K562 (cell line): ENCODE results near the gene TRAK1. TPM values are rescaled to one million over a fixed set of nuclear protein-coding genes. Genes with fewer than 3 reads are reported as not detected.

Experiments used
- BHLHE40 ChIP-seq: IDR thresholded peaks from 2 replicates; pipeline ENCODE4 v1.6.1; 2011; ENCODE audit warnings: low read length, improper control_type of control experiment
- NFE2 ChIP-seq: IDR thresholded peaks from 2 replicates; pipeline ENCODE4 v1.6.1; 2014; ENCODE audit warnings: antibody characterized with exemption, low read depth
- NFXL1 ChIP-seq: fragments of 450-650 bp; formaldehyde crosslinking; IDR thresholded peaks from 2 replicates; pipeline ENCODE4 v1.4.0; 2021; ENCODE audit warnings: mild to moderate bottlenecking
- PATZ1 ChIP-seq: fragments of 250-450 bp; sonication (Bioruptor Pico); IDR thresholded peaks from 2 replicates; pipeline ENCODE4 v1.5.0; 2020; ENCODE audit warnings: mild to moderate bottlenecking, borderline replicate concordance
- PHF21A ChIP-seq: fragments of 450-650 bp; IDR thresholded peaks from 2 replicates; pipeline ENCODE4 v1.6.1; 2017; ENCODE audit warnings: low read depth, borderline replicate concordance
- PKNOX1 ChIP-seq: fragments of 450-650 bp; IDR thresholded peaks from 2 replicates; pipeline ENCODE4 v1.6.1; 2016
- SOX6 ChIP-seq: fragments of 450-650 bp; IDR thresholded peaks from 2 replicates; pipeline ENCODE4 v1.6.1; 2014; ENCODE audit warnings: mild to moderate bottlenecking
- polyA plus RNA-seq, 8 experiments: library from polyadenylated mRNA; depleted of rRNA in 4 of 8; stranded (reverse) in 5 of 8; unstranded in 3 of 8; fragments of >200 nt; fragmentation: Nextera tagmentation in 2 of 8; fragmentation: Illumina TruSeq in 1 of 8; extraction: Ambion mirVana in 2 of 8; extraction: Trizol in 1 of 8; gene quantifications; 2 replicates each; pipeline versions ENCODE4 v1.2.1 to v1.2.3, GENCODE V29; 2011 to 2014; ENCODE audit warnings: inconsistent platforms in 1 of 8, missing spikeins in 1 of 8
- total RNA-seq, 7 experiments: library from RNA; depleted of rRNA in 6 of 7; stranded (reverse); fragments of >200 nt in 6 of 7; fragmentation: Illumina TruSeq in 2 of 7; extraction: Trizol in 2 of 7; gene quantifications; 2 replicates each; pipeline versions ENCODE4 v1.2.1 to v1.2.3, GENCODE V29; 2011 to 2021; ENCODE audit warnings: low replicate concordance in 1 of 7

Gene TRAK1
- total and polyA plus RNA-seq, 9 of the 15 experiments (the other 6 are each of a cell fraction or from before 2014, with no cell fraction given) = 5.3 to 28.5 (median 17.5) TPM

GRCh38 chr3:42051384-42052131, 39.6 kb upstream of the TRAK1 start (continued):
- TF ChIP-seq PATZ1 (CRISPR knock-in tag) (no peak), PKNOX1 (0 out of 2 replicates have a peak, but pooled peaks have one; percentile 45), NFXL1 (CRISPR knock-in tag) (no peak), NFE2 (0 out of 2 replicates have a peak, but pooled peaks have one; percentile 24), PHF21A (peak; percentile 77; the same call in 1 of the 2 replicates), BHLHE40 (peak; percentile 85), SOX6 (0 out of 2 replicates have a peak, but pooled peaks have one; percentile 32)
- TF ChIP-seq, all 486 proteins: peak for 36
